Keratinocyte (primary cell): ENCODE measurements around the gene TYROBP.

Experiments used
- CTCF ChIP-seq, 3 experiments: IDR thresholded peaks in 1 of 3; conservative IDR thresholded peaks in 1 of 3; optimal IDR thresholded peaks in 1 of 3; 2 replicates in 2 of 3; 3 replicates in 1 of 3; pipeline versions ENCODE3 to v1.5.1; 2011; ENCODE audit warnings: low read length in 3 of 3, mild to moderate bottlenecking in 3 of 3, moderate library complexity in 2 of 3, control low read depth in 1 of 3, inconsistent platforms in 1 of 3; ENCODE audit not compliant: insufficient read depth in 2 of 3; ENCODE audit errors: extremely low read depth in 1 of 3
- EZH2 ChIP-seq: IDR thresholded peaks from one replicate; pipeline ENCODE4 v1.6.1; 2012; ENCODE audit warnings: inconsistent platforms, mild to moderate bottlenecking, low read length, moderate library complexity

GRCh38 chr19:35859414-35859813 is 48.7 kb downstream of the TYROBP start:
- TF ChIP-seq CTCF (optimal IDR thresholded peaks at IDR 0.05 in 1 of 3, IDR thresholded peaks at IDR 0.05 in 1 of 3, conservative IDR thresholded peaks at IDR 0.05 in 1 of 3; ENCODE audit: extremely low read depth in 1 of 3, insufficient read depth in 2 of 3, low read length in 3 of 3) (no peak), EZH2 (no peak)
